ENCODE results near the gene DDX10.

DNA sequence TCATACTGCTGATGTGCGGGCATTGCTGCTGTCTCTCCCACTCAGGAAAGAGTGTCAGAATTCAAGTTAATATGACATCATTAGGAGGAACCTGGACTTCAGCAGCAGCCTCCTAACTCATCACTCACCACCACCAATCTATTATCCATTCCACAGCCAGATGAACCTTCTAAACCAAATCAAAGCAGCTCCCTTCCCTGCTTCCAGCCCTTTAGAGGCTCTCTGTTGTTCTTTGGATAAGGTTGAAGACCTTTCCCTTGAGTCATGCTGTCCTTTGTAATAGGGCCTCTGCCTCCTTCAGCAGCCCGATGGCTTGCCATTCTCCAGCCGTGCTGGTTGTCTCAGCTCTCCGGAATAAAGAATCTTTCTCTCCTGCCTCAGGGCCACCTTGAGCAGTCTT lies 301.3 kb downstream of the DDX10 start:
- TF ChIP-seq, protein P1, sequence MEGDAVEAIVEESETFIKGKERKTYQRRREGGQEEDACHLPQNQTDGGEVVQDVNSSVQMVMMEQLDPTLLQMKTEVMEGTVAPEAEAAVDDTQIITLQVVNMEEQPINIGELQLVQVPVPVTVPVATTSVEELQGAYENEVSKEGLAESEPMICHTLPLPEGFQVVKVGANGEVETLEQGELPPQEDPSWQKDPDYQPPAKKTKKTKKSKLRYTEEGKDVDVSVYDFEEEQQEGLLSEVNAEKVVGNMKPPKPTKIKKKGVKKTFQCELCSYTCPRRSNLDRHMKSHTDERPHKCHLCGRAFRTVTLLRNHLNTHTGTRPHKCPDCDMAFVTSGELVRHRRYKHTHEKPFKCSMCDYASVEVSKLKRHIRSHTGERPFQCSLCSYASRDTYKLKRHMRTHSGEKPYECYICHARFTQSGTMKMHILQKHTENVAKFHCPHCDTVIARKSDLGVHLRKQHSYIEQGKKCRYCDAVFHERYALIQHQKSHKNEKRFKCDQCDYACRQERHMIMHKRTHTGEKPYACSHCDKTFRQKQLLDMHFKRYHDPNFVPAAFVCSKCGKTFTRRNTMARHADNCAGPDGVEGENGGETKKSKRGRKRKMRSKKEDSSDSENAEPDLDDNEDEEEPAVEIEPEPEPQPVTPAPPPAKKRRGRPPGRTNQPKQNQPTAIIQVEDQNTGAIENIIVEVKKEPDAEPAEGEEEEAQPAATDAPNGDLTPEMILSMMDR (optimal IDR thresholded peaks at IDR 0.05 in 1 of 3, IDR thresholded peaks at IDR 0.05 in 1 of 3, conservative IDR thresholded peaks at IDR 0.05 in 1 of 3; ENCODE audit: extremely low read depth in 1 of 3, insufficient read depth in 2 of 3, low read length in 3 of 3): no peak
- TF ChIP-seq EZH2 (IDR thresholded peaks at IDR 0.05; ENCODE audit: low read length): no peak
